Measurements from ENCODE around the gene MYO1D.

- TF ChIP-seq CTCF (IDR thresholded peaks at IDR 0.05) = no peak
- TF ChIP-seq POLR2A (IDR thresholded peaks at IDR 0.05) = no peak
Observed at GRCh38 chr17:32896647-32897258, 19.8 kb upstream of the MYO1D start.
